Inflammatory macrophage (primary cell): Measurements from ENCODE around the gene CREG1.
"Not testable (repeated sequence)": the region's sequence is repeated elsewhere in the genome, so short reads cannot be mapped to it uniquely, and the experiment has no call there.

Source experiments
- DNase-seq, 2 donors: peaks; one replicate each; pipeline ENCODE4 v3.0.0-alpha.2; 2020 to 2022
- total RNA-seq, 18 experiments: gene quantifications; one replicate each; lab custom pipeline; 2026; ENCODE audit warnings: mixed read lengths in 6 of 18, inconsistent platforms in 2 of 18; lab: John Stamatoyannopoulos, UW

CREG1 gene
- total RNA-seq, result 381 to 1,053 (median 540) reads per million in 18 experiments

GRCh38 chr1:167553136-167554027 lies at the start of gene CREG1:
TSS of gene CREG1 (minus strand) at chr1:167553762.
- peak; percentile 96 for DNase-seq

- no peak for DNase-seq
Measured at GRCh38 chr1:167602840-167603239, 49.3 kb upstream of the CREG1 start.

- peak; percentile 96 to 98 for DNase-seq
Measured at GRCh38 chr1:167601442-167602383, 48.2 kb upstream of the CREG1 start.

- DNase-seq, result peak; percentile 77 to 78
Measured at GRCh38 chr1:167599957-167600581, 46.5 kb upstream of the CREG1 start.

GRCh38 chr1:167594822-167595221 lies 41.3 kb upstream of the CREG1 start:
- DNase-seq, result no peak

- DNase-seq, result no peak
Measured at GRCh38 chr1:167593860-167594259, 40.3 kb upstream of the CREG1 start.

- DNase-seq, result no peak
Measured at GRCh38 chr1:167592475-167592874, 38.9 kb upstream of the CREG1 start.

GRCh38 chr1:167588361-167588760 lies 34.8 kb upstream of the CREG1 start:
- peak; percentile 45 to 46 for DNase-seq

- peak in 1 of 2 donors; percentile 65 for DNase-seq
Measured at GRCh38 chr1:167587872-167588271, 34.3 kb upstream of the CREG1 start.

- DNase-seq, result peak; percentile 11 to 47
Measured at GRCh38 chr1:167587342-167587741, 33.8 kb upstream of the CREG1 start.

GRCh38 chr1:167584581-167584980 lies 31.0 kb upstream of the CREG1 start:
- no peak for DNase-seq

- DNase-seq, result no peak
Measured at GRCh38 chr1:167582722-167583121, 29.2 kb upstream of the CREG1 start.

- no peak for DNase-seq
Measured at GRCh38 chr1:167582064-167582463, 28.5 kb upstream of the CREG1 start.

- no peak for DNase-seq
Measured at GRCh38 chr1:167579986-167580385, 26.4 kb upstream of the CREG1 start.

- no peak for DNase-seq
Measured at GRCh38 chr1:167578939-167579521, 25.5 kb upstream of the CREG1 start.

- DNase-seq, result no peak
Measured at GRCh38 chr1:167575649-167576048, 22.1 kb upstream of the CREG1 start.

- DNase-seq, result no peak
Measured at GRCh38 chr1:167573035-167573434, 19.5 kb upstream of the CREG1 start.

- not testable (repeated sequence) for DNase-seq
Measured at GRCh38 chr1:167570712-167571111, 17.1 kb upstream of the CREG1 start.

- no peak for DNase-seq
Measured at GRCh38 chr1:167567663-167568062, 14.1 kb upstream of the CREG1 start.

GRCh38 chr1:167566766-167567165 lies 13.2 kb upstream of the CREG1 start:
- DNase-seq, result no peak

GRCh38 chr1:167565922-167566321 lies 12.4 kb upstream of the CREG1 start:
- no peak for DNase-seq

GRCh38 chr1:167564612-167565270 lies 11.2 kb upstream of the CREG1 start:
- no peak for DNase-seq
